DND-41 (cell line): ENCODE measurements around the gene RADIL.
A peak's percentile ranks its signal among the peaks of the same experiment; 100 is the strongest.

Experiments used
- ATAC-seq: fragments of 200-7000 bp; cut with Tn5 transposase; 3 replicates; pipeline ENCODE4 v1.9.1; 2021; ENCODE audit warnings: low read depth; ENCODE audit not compliant: insufficient read depth
- DNase-seq: peaks from one replicate; pipeline ENCODE4 v3.0.0-alpha.2; 2020
- H2AFZ ChIP-seq: 2 replicates; pipeline ENCODE4 v1.6.0; 2012; ENCODE audit warnings: low read depth, low read length
- H3K27ac ChIP-seq: 2 replicates; pipeline ENCODE4 v1.5.1; 2012; ENCODE audit warnings: low read length, inconsistent platforms
- H3K27me3 ChIP-seq: fragments of 200-600 bp; sonication (generic); 2 replicates; pipeline ENCODE4 v1.6.0; 2012; ENCODE audit warnings: low read length, mild to moderate bottlenecking, inconsistent platforms; ENCODE audit not compliant: insufficient read depth, poor library complexity
- H3K36me3 ChIP-seq: 2 replicates; pipeline ENCODE4 v1.5.1; 2012; ENCODE audit warnings: low read length, inconsistent platforms; ENCODE audit not compliant: insufficient read depth
- H3K4me1 ChIP-seq: 2 replicates; pipeline ENCODE4 v1.5.1; 2012; ENCODE audit warnings: mild to moderate bottlenecking, low read length; ENCODE audit not compliant: insufficient read depth
- H3K4me2 ChIP-seq: 2 replicates; pipeline ENCODE4 v1.6.0; 2012; ENCODE audit warnings: mild to moderate bottlenecking, moderate library complexity, low read length, inconsistent platforms; ENCODE audit not compliant: insufficient read depth
- H3K4me3 ChIP-seq, 2 experiments: fragments of 200-600 bp in 1 of 2; shearing (Covaris generic) in 1 of 2; 2 replicates each; pipeline ENCODE4 v1.5.1; 2012 to 2016; ENCODE audit warnings: inconsistent platforms in 2 of 2, low read length in 2 of 2, mild to moderate bottlenecking in 2 of 2, low read depth in 1 of 2, moderate library complexity in 1 of 2
- H3K79me2 ChIP-seq: 2 replicates; pipeline ENCODE4 v1.6.0; 2012; ENCODE audit warnings: low read length, inconsistent platforms; ENCODE audit not compliant: insufficient read depth
- H3K9ac ChIP-seq: 2 replicates; pipeline ENCODE4 v1.6.0; 2012; ENCODE audit warnings: low read depth, mild to moderate bottlenecking, inconsistent platforms, low read length, moderate library complexity
- H3K9me3 ChIP-seq: 2 replicates; pipeline ENCODE4 v1.5.1; 2012; ENCODE audit warnings: low read length, moderate library complexity, mild to moderate bottlenecking, inconsistent platforms; ENCODE audit not compliant: insufficient read depth, severe bottlenecking
- H4K20me1 ChIP-seq: 2 replicates; pipeline ENCODE4 v1.6.0; 2012; ENCODE audit warnings: low read length; ENCODE audit not compliant: insufficient read depth
- EZH2 ChIP-seq: IDR thresholded peaks from 3 replicates; pipeline ENCODE4 v1.6.1; 2012; ENCODE audit warnings: borderline replicate concordance, low read depth, mild to moderate bottlenecking, moderate library complexity, low read length, inconsistent platforms; ENCODE audit not compliant: severe bottlenecking
- TF ChIP-seq, protein P1 (sequence below): IDR thresholded peaks from 2 replicates; pipeline ENCODE4 v1.5.1; 2012; ENCODE audit warnings: borderline replicate concordance, low read length, moderate library complexity, mild to moderate bottlenecking; ENCODE audit not compliant: poor library complexity, severe bottlenecking; ENCODE audit errors: extremely low read depth

The RADIL gene

GRCh38 chr7:4775250-4775847, 108.2 kb downstream of the RADIL start, which contains the start of gene AP5Z1:
TSS of gene AP5Z1 (plus strand) at chr7:4775623. CDS start at chr7:4775716, 93 bp downstream.
- Histone ChIP-seq H3K27me3 (no peaks in the 10 kb centered on the region), H3K9me3 (no peaks in the 10 kb centered on the region), H3K4me3 (peak within 1 kb of the TSS; percentile 91 to 99), H4K20me1 (peaks cover 8% of the 10 kb centered on the region), H3K4me2 (peak within 1 kb of the TSS; percentile 75), H2AFZ (peak within 1 kb of the TSS; percentile 83), H3K4me1 (peaks cover 37% of the 10 kb centered on the region), H3K36me3 (peaks cover 7% of the 10 kb centered on the region), H3K79me2 (peaks cover 41% of the 10 kb centered on the region), H3K27ac (peak within 1 kb of the TSS; percentile 86), H3K9ac (peak within 1 kb of the TSS; percentile 77)
- ATAC-seq (peak; percentile 98), DNase-seq (peak; percentile 97)
- no peak for TF ChIP-seq EZH2
- TF ChIP-seq, protein P1, sequence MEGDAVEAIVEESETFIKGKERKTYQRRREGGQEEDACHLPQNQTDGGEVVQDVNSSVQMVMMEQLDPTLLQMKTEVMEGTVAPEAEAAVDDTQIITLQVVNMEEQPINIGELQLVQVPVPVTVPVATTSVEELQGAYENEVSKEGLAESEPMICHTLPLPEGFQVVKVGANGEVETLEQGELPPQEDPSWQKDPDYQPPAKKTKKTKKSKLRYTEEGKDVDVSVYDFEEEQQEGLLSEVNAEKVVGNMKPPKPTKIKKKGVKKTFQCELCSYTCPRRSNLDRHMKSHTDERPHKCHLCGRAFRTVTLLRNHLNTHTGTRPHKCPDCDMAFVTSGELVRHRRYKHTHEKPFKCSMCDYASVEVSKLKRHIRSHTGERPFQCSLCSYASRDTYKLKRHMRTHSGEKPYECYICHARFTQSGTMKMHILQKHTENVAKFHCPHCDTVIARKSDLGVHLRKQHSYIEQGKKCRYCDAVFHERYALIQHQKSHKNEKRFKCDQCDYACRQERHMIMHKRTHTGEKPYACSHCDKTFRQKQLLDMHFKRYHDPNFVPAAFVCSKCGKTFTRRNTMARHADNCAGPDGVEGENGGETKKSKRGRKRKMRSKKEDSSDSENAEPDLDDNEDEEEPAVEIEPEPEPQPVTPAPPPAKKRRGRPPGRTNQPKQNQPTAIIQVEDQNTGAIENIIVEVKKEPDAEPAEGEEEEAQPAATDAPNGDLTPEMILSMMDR = no peak

DNA sequence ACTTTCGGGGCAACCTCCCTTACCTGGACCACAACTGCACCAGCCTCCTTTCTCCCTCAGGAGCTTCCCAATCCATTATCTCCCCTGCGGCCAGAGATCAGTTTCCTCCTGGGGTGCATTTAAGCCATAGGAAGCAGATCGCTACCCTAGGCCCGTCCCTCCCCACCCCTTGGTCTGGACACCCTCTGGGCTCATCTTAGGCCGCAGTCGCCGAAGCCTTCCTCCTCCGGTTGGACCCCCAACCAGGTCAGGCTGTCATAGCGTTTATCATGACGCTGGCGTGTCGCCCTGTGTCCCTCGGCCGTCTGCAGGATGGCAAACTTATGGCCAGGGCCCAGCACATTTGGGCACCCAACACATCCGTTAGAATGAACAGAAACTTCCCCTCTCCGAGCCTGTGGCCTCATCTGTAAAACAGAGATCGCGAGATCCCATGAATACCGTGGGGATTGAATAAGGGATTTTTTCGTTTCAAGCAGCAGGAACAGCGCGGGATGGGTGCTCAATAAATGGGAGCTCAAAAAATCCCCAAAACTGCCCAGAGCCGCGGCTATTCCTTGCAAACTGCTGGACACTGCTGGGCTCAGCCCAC, 108.8 kb downstream of the RADIL start:
- peaks cover 7% of the 10 kb centered on the region for H3K36me3 ChIP-seq
- H3K4me3 ChIP-seq = peak overlapping the region; percentile 91 to 99
- peak overlapping the region; percentile 77 for H3K9ac ChIP-seq
- H3K27ac ChIP-seq = peak overlapping the region; percentile 86
- H4K20me1 ChIP-seq = peaks cover 8% of the 10 kb centered on the region
- peaks cover 37% of the 10 kb centered on the region for H3K79me2 ChIP-seq
- H3K27me3 ChIP-seq = no peaks in the 10 kb centered on the region
- TF ChIP-seq, protein P1 = no peak
- no peak for TF ChIP-seq EZH2
- no peak for DNase-seq
- H3K9me3 ChIP-seq = no peaks in the 10 kb centered on the region
- peak; percentile 1; the same call in 1 of the 3 replicates for ATAC-seq
- peaks cover 37% of the 10 kb centered on the region for H3K4me1 ChIP-seq
- peak overlapping the region; percentile 79 for H2AFZ ChIP-seq
- H3K4me2 ChIP-seq = peak overlapping the region; percentile 75

DNA sequence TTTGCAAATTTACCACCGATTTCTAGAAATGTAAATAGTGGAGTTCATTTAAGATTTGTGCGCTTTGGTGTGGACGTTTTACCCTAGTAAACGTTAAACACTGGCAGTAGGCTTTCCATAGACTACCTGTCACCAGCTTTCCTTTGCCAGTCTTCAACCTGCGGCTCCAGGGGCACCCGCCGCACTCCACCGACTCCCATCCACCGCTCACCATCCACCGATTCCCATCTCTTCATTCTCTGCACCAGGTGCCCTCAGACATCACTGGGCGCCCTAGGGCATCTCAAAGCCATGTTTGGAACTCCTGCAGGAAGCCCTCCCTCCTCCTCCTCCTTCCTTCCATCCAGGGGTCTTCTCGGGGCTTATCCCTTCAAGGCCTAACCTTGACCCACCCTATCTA, 109.5 kb downstream of the RADIL start:
- H3K79me2 ChIP-seq = peaks cover 34% of the 10 kb centered on the region
- H3K27me3 ChIP-seq = no peaks in the 10 kb centered on the region
- H3K4me1 ChIP-seq = peaks cover 37% of the 10 kb centered on the region
- H3K4me2 ChIP-seq = peak overlapping the region; percentile 75
- peaks cover 7% of the 10 kb centered on the region for H3K36me3 ChIP-seq
- H3K27ac ChIP-seq = no peak overlapping the region
- H3K9ac ChIP-seq = peak overlapping the region; percentile 77; the same call in 1 of the 2 replicates
- peak overlapping the region in 1 of 2 experiments; percentile 99; a peak in 1 of 4 replicates for H3K4me3 ChIP-seq
- TF ChIP-seq EZH2 = no peak
- TF ChIP-seq, protein P1 = no peak
- DNase-seq (no peak), ATAC-seq (no peak)
- H2AFZ ChIP-seq = 0 out of 2 replicates have a peak overlapping the region, but pooled peaks have one; percentile 42
- H4K20me1 ChIP-seq = peaks cover 8% of the 10 kb centered on the region
- no peaks in the 10 kb centered on the region for H3K9me3 ChIP-seq
